ENCODE measurements around the gene IL37. TPM values are rescaled to one million over a fixed set of nuclear protein-coding genes. Genes with fewer than 3 reads are reported as not detected.
A peak's percentile ranks its signal among the peaks of the same experiment; 100 is the strongest.

The IL37 gene
- total RNA-seq, 3 donors from 2014 or later = 0.67 to 0.82 TPM; not detected in 1

DNA sequence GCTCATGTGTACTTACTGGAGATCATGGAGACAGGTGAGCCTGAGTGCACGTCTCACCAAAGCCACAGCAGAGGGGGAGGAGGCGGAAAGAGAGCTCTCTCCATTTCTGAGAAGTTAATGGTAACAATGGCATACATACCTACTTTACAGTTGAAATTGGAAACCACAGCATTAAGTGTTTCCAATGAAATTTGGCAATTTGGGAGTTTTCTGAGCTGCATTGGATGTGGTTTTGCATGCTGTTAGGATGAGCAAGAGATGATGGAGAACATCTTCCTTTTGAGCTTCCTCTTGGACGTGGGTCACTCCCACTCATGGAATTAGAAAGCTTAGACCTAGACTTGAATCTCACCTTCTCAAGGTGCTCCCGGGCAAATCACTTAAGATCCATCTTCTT is 25.5 kb upstream of the IL37 start:
- no peaks in the 10 kb centered on the region for H3K9me3 ChIP-seq
- no peak for DNase-seq
- peak; percentile 22 for ATAC-seq
- intact Hi-C loops (cut with DNase I, micrococcal nuclease) = loop anchor here in 1 of 2 donors (10.0 kb wide), 1 partner anchor 49 kb away; no protein-coding TSS in a partner anchor
- TF ChIP-seq, protein P1, sequence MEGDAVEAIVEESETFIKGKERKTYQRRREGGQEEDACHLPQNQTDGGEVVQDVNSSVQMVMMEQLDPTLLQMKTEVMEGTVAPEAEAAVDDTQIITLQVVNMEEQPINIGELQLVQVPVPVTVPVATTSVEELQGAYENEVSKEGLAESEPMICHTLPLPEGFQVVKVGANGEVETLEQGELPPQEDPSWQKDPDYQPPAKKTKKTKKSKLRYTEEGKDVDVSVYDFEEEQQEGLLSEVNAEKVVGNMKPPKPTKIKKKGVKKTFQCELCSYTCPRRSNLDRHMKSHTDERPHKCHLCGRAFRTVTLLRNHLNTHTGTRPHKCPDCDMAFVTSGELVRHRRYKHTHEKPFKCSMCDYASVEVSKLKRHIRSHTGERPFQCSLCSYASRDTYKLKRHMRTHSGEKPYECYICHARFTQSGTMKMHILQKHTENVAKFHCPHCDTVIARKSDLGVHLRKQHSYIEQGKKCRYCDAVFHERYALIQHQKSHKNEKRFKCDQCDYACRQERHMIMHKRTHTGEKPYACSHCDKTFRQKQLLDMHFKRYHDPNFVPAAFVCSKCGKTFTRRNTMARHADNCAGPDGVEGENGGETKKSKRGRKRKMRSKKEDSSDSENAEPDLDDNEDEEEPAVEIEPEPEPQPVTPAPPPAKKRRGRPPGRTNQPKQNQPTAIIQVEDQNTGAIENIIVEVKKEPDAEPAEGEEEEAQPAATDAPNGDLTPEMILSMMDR (IDR thresholded peaks at IDR 0.05) = no peak
- H3K4me1 ChIP-seq (ENCODE audit: low read depth) = peaks cover 8% of the 10 kb centered on the region
- no peak overlapping the region for H3K4me3 ChIP-seq
- no peaks in the 10 kb centered on the region for H3K36me3 ChIP-seq (ENCODE audit: low read depth)

DNA sequence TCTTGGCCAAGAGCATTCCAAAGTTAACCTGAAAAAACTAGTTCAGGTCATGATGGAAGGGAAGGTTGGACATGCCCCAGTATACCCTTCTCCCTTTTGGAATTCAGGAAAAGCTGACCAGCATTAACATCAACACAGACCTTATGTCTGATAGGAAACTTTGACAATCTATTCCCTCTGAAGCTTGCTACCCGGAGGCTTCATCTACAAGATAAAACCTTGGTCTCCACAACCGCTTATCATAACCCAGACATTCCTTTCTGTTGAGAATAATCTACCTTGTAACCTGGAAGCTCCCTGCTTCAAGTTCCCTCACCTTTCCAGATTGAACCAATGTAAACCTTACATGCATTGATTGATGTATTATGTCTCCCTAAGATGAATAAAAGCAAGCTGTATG is 24.7 kb upstream of the IL37 start:
- TF ChIP-seq, protein P1 (IDR thresholded peaks at IDR 0.05) = no peak
- peaks cover 10% of the 10 kb centered on the region for H3K4me1 ChIP-seq (ENCODE audit: low read depth)
- H3K36me3 ChIP-seq (ENCODE audit: low read depth) = no peaks in the 10 kb centered on the region
- H3K4me3 ChIP-seq = no peak overlapping the region
- intact Hi-C loops (cut with DNase I, micrococcal nuclease) = loop anchor here in 1 of 2 donors (10.0 kb wide), 1 partner anchor 49 kb away; no protein-coding TSS in a partner anchor
- H3K9me3 ChIP-seq = no peaks in the 10 kb centered on the region
- no peak for ATAC-seq
- DNase-seq = no peak

DNA sequence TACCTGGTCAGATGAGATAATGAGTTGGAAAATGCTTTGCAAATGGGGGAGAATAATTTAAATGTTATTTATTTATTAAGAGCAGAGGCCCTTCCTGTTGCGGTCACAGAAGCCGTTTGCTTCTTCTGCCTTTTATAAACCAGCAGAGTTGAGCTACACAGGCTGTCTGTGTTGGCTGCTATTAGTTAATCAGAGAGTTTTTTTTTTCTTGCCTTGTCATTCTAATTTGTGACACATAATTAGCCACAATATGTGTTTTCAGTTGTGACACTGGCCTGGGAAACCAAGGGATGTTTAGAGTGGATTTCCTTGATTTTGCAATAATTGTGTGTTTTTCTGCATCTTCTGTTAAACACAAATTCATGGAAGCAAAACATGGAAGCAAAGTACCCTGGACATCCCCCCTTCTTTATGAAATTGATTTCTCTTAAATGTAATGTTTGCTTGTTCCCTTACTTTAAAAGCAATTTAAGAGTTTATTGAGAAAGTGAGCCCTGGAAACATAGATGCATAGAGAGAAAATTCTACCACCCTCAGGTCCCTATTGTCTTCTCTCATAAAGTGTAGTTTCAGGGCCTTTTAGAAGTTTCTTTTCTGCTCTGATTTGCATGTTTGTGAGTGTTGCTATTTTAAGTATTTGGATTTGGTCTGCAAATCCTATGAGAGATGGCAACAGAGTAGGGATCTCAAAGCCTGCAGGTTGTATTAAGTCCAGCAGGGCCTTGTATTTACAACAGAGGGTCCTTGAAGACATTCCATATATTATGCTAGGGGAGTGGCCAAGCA is 22.8 kb upstream of the IL37 start:
- DNase-seq = no peak
- H3K9me3 ChIP-seq = no peaks in the 10 kb centered on the region
- H3K36me3 ChIP-seq (ENCODE audit: low read depth) = no peaks in the 10 kb centered on the region
- TF ChIP-seq, protein P1 (IDR thresholded peaks at IDR 0.05) = no peak
- peaks cover 10% of the 10 kb centered on the region for H3K4me1 ChIP-seq (ENCODE audit: low read depth)
- no peak overlapping the region for H3K4me3 ChIP-seq
- intact Hi-C loops (cut with DNase I, micrococcal nuclease) = loop anchor here in 1 of 2 donors (10.0 kb wide), 1 partner anchor 47 kb away; no protein-coding TSS in a partner anchor
- ATAC-seq = no peak

DNA sequence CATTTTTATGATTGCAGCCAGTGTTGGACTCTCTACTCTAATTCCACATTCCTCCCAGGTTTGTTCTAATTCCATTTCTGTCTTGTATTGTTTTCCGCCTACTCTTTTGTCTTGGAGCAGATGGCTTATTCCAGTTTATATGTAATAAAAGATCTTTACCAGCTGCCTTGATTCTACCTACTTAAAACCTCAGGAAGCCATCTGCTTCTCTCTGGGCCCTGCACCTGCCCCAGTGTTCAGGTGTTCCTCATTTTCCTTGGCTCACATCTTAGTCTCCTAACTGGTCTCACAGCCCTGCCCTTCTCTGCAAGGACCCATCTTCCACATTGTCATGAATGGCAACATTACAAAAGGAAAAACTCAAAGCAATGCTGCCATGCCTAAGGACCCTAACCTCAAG is 21.0 kb upstream of the IL37 start:
- Histone ChIP-seq H3K36me3 (ENCODE audit: low read depth) (no peaks in the 10 kb centered on the region), H3K9me3 (no peaks in the 10 kb centered on the region), H3K4me1 (ENCODE audit: low read depth) (peaks cover 10% of the 10 kb centered on the region), H3K4me3 (no peak overlapping the region)
- TF ChIP-seq, protein P1 (IDR thresholded peaks at IDR 0.05) = no peak
- ATAC-seq = peak; percentile 76
- intact Hi-C loops (cut with DNase I, micrococcal nuclease) = loop anchor here in 1 of 2 donors (10.0 kb wide), 1 partner anchor 45 kb away; no protein-coding TSS in a partner anchor
- no peak for DNase-seq

DNA sequence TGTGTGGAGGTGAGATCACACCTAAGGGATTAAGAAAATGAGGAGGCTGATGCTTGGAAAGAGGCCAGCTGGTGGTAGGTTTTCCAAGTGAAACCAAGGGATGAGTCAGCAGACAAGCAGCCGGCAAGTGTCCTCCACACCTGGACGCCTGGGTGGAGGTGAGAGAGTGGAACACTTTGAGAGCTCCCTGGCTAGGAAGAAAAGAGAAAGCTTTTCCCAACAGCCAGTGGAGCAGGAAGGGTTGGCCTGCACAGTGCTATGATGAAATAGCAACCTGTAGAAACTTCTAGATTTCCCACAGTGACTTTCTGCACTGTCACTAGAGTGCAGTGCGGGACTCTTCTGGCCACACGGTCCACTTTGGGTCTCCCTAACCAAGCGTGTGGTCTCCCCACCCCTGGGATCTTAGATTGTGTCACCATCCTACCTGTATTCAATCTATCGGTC is 19.6 kb upstream of the IL37 start:
- ATAC-seq (peak; percentile 74), DNase-seq (peak in 1 of 3 donors; percentile 48)
- H3K36me3 ChIP-seq (ENCODE audit: low read depth) = no peaks in the 10 kb centered on the region
- intact Hi-C loops (cut with DNase I, micrococcal nuclease) = no loop called here
- TF ChIP-seq, protein P1 (IDR thresholded peaks at IDR 0.05) = no peak
- peaks cover 10% of the 10 kb centered on the region for H3K4me1 ChIP-seq (ENCODE audit: low read depth)
- H3K9me3 ChIP-seq = no peaks in the 10 kb centered on the region
- no peak overlapping the region for H3K4me3 ChIP-seq
